ENCODE data around the gene CFAP20DC.
"Not testable (repeated sequence)": the region's sequence is repeated elsewhere in the genome, so short reads cannot be mapped to it uniquely, and the experiment has no call there.

Gene CFAP20DC

DNA sequence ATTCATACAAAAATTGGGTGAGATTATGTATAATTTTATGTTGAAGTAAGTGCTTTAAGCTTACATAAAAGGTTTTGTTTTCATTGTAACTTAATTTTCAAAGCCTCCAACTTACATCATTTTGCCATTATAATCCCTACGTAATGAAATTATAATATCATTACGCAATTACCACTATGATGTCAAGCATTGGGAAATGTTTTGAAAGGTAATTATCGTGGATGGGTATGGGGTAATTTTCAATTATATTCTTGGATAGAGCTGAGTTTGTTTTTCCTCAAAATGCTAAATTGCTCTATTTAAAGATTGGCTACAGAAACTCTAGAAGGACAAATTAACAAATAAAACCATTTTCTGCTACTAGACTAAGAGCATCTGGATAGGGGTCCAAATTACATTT, 303.1 kb downstream of the CFAP20DC start:
- DNase-seq (ENCODE audit: low read depth in 2 of 2): no peak

DNA sequence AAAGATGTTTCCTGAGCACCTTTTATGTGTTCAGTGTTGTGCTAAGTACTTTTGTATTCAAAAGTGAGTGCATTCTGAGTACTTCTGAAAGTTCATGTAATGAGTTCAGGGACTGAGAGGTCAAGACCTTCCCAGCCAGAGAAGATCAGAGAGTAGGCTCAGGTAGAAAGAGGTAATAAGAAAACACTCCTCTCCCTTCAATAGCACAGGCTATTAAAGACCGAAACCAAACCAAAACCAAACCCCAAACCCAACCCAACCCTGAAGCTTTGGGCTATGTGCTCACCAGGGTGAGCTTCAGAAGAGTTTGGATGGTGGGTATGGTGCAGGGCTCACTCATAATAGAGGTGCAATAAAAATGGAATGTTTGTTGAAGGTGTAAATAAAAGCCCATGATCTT, 306.5 kb downstream of the CFAP20DC start:
- no peak for DNase-seq (ENCODE audit: low read depth in 2 of 2)

DNA sequence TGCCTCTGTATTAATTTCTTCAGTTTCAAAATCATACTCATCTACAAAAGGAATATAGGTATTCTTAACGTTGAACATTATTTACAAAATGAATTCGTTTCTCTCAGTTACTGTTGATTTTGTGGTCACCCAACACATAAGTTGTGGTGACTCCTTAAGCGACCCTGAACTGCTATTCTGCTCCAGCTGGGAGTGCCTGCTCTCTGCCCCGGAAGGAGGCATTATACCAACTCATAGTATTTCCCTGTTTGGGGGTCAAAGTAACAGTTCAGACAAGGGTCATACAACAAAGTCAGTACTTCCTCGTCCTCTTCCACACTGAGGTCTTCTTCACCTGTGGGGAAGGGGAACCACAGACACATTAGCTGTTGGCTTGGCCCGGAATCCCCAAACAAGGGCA, 307.6 kb downstream of the CFAP20DC start:
- no peak for DNase-seq (ENCODE audit: low read depth in 2 of 2)

DNA sequence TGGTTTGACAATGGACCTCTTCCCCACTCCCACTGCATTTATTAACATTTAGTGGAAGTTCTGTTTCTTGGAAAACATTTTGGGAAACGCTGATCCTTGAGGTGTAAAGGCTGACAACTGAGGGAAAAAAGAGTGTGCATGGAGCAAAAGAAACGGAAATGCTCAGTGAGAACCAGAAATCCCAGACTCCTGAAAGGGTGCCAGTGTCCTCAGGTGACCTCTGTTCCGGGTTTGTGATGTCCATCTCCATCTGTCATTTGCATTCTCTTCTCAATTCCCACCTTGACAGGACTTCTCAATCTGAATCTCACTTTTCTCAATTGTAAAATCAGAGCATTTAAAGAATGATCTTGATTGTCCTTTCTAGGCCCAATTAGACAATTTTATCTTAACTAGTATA, 312.2 kb downstream of the CFAP20DC start:
- no peak for DNase-seq (ENCODE audit: low read depth in 2 of 2)

DNA sequence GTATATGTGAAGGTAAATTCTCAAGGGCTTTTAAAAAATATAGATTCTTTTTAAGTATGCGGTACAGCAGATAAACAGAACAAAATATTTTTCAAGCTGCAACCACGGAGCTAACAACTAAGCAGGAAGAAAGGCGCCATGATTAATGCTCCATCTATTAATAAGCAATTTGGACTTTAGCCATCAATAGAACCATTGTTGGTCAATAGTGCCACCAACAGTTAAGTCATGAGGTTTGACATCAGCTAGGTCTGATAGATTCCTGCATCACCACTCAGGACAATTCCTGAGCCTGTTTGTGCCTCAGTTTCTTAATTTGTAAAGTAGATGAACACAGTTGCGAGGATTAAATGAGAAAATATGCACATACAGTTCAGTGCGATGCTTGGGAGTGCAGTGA, 318.2 kb downstream of the CFAP20DC start:
- DNase-seq (ENCODE audit: low read depth in 2 of 2): no peak

DNA sequence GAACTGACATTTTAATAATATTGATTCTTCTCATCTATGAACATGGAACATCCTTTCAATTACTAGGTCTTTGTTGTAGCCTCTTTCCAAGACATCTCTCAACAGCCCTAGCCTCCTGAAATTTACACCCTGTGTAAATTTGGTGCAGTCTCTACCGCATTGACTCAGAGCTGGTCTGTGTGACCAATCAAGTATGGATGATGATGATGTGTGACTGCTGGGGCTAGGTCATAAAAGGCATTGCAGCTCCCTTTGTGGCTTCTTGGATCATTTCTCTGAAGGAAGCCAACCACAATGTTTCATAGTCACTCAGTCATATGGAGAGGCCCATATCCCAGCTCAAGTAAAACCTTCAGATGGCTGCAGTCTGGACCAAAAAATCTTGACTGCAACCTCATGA, 321.1 kb downstream of the CFAP20DC start:
- no peak for DNase-seq (ENCODE audit: low read depth in 2 of 2)

DNA sequence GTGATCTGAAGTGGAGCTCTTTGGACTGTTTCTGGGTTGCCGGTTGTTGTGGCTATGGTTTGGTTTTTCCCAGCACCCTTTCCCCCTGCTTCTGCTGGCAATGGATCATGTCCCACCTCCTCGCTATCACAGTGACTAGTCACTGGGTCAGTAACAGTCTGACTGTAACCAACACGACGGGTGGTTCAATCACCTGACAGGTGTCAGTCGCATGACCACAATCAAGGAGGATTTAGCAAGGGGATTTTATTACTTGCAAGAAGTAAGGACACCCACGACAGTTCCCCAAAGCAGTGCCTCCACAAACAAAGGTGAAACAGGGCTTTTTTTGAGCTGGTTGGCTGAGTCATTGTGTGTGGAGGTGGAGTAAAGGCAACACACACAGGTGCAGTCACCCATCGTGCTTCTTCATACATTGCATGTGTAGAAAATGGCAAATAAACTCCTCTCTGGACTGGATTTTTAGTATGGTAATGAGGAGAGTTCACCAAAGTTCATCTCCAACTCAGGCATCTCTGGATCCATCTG, 324.4 kb downstream of the CFAP20DC start:
- DNase-seq (ENCODE audit: low read depth in 2 of 2): no peak

DNA sequence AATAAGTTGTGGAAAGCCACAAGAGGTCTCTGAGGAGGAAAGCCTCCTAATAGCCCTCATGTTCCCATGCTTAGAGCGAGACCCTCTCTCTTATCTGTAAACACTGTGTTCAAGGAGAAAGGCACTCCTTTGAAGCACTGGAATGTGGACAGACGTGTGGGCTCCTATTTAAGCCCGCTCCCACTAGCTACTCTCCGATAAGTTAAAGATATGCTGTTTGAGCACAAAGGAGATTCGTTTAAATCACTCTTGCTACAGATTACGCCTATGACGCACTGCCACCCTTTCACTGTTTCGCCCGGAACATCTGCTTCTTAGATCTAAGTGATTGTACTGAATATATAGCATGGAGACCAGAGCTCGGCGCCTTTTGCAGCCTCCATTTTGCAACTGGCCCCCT, 325.5 kb downstream of the CFAP20DC start:
- no peak for DNase-seq (ENCODE audit: low read depth in 2 of 2)

DNA sequence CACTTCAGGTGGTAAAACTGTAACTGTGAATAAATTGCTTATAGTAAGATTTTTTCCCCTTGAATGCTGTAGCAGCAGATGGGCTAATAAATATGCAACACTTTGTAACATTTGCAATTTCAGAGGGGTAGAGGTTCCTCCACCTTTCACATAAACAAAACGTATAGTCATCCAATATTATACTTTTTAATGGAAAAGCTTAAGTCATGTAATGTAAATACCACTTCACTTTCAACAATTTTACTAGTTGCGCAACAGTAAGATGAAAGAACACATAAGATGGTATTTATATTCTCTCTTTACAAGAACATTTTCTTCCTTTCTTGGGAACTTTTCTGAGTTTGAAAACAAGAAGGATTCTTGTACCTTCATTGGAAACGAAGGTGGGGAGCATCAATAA, 326.7 kb downstream of the CFAP20DC start:
- DNase-seq (ENCODE audit: low read depth in 2 of 2): no peak

DNA sequence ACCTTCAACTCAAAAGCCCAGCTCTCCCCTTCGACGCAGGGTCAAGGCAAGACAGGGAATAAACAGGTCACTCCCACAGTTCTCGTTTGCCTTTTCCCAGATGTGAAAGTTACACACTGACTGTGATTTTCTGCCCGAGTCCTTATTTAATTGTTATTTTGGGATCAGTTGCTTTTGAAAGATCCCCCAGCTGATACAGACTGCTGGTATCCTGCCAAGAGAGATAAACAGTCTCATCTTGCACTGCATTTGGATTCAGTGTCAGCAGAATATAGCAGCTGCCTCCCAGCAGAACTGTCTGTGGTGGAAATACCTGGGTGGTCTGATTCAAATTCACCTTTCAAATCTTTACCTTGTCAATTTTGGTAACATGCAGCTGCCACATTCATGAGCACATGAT, 327.3 kb downstream of the CFAP20DC start:
- no peak for DNase-seq (ENCODE audit: low read depth in 2 of 2)

DNA sequence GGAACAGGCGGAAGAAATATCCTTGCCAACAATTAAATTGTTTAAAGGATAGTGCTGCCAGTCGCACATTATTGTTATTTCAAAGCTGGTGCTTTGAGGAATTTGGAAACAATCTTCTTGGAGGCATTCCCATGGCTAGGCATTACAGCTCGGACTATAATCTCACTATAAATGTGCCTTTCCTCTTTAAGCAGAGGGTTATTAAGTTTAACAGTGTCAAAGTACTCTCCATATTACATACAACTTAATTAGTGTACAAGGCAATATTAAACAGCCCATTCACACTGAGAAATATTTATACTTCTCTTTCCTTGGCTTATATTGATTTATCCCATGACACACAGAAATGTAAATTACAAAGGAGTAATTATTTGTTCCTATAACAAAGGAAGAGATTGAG, 329.3 kb downstream of the CFAP20DC start:
- DNase-seq (ENCODE audit: low read depth in 2 of 2): no peak

DNA sequence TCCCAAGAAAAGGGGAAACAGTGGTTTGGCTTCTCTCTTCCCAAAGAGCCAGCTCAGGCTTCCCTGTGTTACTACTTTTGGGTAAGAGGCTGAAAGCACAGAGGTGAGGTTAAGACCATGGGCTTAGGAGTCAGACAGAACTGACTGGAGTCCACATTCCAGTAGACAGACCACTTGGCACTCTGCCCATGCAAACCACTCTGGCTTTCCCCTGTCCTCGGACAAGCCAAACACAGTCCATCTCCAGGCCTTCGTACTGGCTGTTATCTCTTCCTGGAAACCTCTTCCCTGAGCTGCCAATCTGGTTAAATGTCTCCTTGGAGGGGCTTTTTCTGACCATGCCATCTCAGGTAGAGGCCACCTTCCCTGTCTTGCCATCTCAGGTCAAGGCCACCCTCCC, 330.1 kb downstream of the CFAP20DC start:
- no peak for DNase-seq (ENCODE audit: low read depth in 2 of 2)

DNA sequence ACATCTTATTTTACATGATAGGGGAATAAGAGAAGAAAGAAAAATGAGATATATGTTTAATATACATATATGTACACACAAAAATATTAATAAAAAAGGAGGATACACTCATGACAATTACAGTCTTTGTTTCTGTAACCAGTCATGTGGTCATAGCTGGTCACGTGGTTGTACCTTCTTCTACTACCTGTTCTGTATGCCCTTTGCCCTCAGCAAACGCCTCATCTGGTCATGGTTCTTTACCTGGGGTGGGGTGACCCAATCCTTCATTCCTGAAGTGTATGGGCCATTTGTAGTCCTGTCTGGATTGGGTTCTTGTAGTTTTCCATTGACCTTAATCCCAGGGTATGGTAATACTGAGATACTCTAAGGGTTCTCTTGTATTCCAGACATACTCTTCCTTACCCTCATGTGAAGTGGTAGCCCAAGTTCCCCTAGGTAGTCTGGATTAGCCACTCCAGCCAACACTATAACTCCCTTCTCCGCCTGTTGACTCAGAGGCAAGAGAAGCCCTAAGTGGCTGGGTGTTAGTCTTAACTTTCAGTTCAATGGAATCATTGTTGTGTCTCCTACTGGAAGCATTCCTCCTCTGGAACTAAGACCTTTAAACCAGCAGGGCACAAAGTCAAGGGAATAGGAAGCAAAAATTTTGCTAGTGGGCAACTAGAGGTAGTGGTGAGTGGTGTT, 336.0 kb downstream of the CFAP20DC start:
- DNase-seq (ENCODE audit: low read depth in 2 of 2): no peak

DNA sequence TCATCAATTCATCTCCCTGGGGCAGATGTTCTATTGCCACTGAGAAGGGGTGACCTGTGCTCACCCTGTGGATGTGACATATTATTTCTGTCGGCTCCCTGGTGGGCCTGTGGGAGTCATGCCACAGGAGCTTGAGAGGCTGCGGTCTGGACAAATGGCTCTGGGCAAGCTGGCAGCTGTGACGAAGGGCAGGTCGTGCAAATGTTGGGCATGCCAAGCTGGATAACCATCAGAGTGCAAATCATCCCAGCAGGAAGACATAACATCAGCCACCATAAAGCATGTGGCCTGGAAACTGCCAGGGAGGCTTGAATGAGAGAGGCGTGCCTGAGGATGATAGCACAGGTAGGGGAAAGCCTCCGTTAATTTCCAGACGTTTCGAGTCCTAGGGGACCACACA, 338.0 kb downstream of the CFAP20DC start:
- DNase-seq (ENCODE audit: low read depth in 2 of 2): no peak

DNA sequence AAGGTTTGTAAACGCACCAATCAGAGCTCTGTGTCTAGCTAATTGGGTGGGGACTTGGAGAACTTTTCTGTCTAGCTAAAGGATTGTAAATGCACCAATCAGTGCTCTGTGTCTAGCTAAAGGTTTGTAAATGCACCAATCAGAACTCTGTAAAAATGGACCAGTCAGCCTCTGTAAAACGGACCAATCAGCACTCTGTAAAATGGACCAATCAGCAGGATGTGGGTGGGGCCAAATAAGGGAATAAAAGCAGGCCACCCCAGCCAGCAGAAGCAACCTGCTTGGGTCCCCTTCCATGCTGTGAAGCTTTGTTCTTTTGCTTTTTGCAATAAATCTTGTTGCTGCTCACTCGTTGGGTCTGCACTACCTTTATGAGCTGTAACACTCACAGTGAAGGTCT, 340.8 kb downstream of the CFAP20DC start:
- not testable (repeated sequence) for DNase-seq (ENCODE audit: low read depth in 2 of 2)

DNA sequence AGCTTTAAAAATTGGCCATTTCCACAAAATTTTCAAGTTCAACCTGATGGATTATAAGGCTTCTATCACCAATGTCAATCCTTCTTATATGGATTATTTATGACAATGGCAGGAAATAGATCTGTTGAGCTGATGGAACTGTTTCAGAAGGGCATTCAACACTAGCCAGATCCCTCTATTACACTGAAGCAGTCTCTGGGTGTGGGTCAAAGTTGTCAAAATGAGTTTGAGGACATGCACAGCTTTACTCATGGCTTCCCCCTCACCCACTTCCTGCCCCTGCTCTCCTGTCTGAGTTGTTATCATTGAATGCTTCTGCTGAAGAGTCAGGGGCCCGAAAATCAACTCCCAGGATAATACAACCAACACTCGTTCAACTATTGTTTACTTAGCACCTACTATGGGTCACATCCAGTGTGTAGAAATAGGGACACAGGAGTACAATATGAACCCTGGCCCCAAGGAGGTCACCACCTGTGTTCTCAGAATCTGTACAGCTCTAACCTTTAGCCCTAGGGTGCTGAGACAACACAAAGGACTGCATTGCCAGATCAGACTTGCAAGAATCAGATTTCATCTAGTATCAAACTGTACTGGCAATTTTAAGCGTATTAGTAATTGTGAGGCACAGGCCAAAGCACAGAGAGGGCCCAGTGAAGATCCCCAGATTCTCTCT, 341.6 kb downstream of the CFAP20DC start:
- no peak for DNase-seq (ENCODE audit: low read depth in 2 of 2)

DNA sequence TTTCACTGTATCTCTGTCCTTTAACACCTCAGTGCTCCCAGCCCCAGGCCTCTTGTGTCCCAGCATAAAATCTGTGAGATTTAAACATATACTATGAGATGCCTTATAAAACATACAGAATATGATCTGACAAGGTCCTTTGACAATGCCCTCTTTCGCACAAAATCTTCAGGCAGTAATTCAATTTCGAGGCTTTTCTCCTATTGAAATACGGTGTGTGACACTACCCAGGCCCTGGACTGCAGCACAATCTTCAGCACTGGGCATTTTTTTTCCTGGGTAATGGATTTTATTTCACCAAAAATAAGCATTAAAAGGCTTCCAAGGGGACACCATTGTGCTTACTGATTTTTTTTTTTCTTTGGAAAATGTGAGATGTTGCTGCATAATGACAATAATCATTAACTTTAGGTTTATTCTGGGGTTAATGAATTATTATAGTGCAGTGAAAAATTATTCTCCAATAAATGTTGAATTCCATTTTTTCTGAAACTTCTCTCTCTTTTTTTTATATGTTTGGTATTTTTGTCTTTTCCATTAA, 342.4 kb downstream of the CFAP20DC start:
- no peak for DNase-seq (ENCODE audit: low read depth in 2 of 2)

DNA sequence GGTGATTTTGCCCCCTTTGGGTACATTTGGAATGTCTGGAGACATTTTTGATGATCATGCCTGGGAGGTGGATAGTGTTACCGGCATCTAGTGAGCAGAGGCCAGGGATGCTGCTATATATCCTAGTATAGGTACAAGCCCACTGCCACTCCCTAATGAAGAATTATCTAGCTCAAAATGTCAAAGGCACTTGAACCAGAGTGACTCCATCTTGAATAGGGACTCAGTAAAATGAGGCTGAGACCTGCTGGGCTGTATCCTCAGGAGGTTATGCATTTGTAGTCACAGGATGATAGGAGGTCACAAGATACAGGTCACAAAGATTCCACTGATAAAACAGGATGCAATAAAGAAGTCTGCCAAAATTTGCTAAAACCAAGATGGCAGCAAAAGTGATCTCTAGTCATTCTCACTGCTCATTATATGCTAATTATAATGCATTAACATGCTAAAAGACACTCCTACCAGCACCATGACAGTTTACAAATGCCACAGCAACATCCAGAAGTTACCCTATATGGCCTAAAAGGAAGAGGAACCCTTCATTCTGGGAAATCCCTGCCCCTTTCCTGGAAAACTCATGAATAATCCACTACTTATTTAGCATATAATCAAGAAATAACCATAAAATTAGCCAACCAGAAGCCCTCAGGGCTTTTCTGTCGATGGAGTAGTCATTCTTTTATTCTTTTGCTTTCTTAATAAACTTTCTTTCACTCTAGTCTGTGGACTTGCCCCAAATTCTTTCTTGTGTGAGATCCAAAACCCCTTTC, 343.2 kb downstream of the CFAP20DC start:
- DNase-seq (ENCODE audit: low read depth in 2 of 2): no peak

DNA sequence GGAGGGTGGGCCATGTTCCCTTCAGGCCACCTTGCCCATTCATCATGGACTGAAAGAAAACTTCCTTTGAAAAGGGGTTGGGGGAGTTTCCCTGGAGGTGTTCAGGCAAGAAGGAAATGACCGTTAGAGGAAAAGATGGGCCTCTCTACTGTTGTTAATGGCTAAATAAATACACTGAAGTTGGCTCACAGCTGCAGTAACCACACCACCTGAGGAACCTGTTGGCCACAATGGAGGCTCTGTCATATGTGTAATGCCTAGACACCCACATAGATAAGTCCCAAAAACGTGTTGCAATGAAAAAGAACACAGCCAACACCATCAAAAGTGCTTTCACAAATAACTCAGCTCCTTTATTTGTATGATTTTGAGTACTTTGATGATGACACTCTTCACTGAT, 345.1 kb downstream of the CFAP20DC start:
- DNase-seq (ENCODE audit: low read depth in 2 of 2): no peak

DNA sequence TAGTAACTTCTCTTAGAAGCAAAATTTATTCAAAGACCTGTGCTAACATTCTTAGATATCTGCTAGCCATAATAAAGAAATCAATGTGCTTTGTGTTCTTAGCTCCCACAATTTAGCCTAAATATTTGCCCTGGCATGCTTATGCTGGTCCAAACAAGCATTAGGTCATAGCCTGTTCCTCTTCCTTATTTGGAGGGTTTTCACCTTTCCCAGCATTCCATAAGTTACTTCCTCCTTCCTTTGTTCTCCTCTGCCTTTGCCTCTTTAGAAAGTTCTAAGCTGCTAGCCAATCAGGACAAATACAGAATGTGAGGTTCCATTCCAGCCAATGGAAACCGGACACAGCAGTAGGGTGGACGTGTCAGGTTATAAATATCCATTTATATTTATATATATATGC, 345.5 kb downstream of the CFAP20DC start:
- not testable (repeated sequence) for DNase-seq (ENCODE audit: low read depth in 2 of 2)

DNA sequence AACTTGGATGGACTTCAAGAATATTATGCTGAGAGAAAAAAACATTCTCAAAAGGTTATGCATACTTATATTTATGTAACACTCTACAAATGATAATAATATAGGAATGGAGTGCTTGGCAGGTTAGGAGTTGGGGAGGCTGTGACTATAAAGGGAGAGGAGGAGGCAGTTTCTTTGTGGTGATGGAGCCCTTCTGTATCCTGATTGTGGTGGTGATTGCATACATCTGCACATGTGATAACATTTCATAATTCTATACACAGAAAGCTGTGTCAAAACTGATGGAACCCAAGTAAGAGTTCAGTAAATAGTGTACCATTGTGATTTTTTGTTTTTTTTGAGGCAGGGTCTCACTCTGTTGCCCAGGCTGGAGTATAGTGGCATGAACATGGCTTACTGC, 351.6 kb downstream of the CFAP20DC start:
- no peak for DNase-seq (ENCODE audit: low read depth in 2 of 2)

DNA sequence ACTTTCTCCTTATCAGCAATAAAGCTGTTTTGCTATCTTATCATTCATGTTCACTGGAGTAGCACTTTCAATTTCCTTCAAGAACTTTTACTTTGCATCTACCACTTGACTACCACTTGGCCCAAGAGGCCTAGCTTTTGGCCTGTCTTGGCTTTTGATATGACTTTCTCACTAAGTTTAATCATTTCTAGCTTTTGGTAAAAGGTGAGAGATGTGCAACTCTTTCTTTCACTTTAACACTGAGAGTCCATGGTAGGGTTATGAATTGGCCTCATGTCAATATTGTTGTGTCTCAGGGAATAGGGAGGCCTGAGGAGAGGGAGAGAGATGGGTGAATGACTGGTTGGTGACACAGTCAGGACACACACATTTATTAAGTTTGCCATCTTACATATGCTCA, 352.3 kb downstream of the CFAP20DC start:
- no peak for DNase-seq (ENCODE audit: low read depth in 2 of 2)

Measured in stimulated activated CD8-positive, alpha-beta memory T cell treated with anti-CD3 and anti-CD28 coated beads, Interleukin-2, amount 100 ng/mL, for 48 hours (primary cell).